Neural cell (in vitro differentiated cells): ENCODE results near the gene SLC4A4. TPM values are rescaled to one million over a fixed set of nuclear protein-coding genes. Genes with fewer than 3 reads are reported as not detected.

Experiments used
- H2AFZ ChIP-seq: fragments of 200-600, 300-800 bp; sonication (generic), shearing (Covaris generic); 2 replicates; pipeline ENCODE4 v1.6.0; 2014; ENCODE audit warnings: low read depth, mild to moderate bottlenecking, antibody characterized with exemption, low read length, moderate library complexity
- H3F3A ChIP-seq: fragments of 200-600 bp; shearing (Covaris generic); 2 replicates; pipeline ENCODE4 v1.6.1; 2016; ENCODE audit warnings: mild to moderate bottlenecking, moderate library complexity, mixed read lengths, antibody characterized with exemption, low read length; ENCODE audit not compliant: insufficient read depth, poor library complexity, severe bottlenecking
- H3K27ac ChIP-seq: fragments of 200-600, 300-800 bp; sonication (generic), shearing (Covaris generic); 2 replicates; pipeline ENCODE4 v1.5.1; 2014; ENCODE audit warnings: mild to moderate bottlenecking, low read length, moderate library complexity
- H3K27me3 ChIP-seq: fragments of 300-800, 200-600 bp; sonication (generic), shearing (Covaris generic); 2 replicates; pipeline ENCODE4 v1.6.0; 2014; ENCODE audit warnings: mild to moderate bottlenecking, low read depth, low read length, moderate library complexity; ENCODE audit not compliant: insufficient read depth
- H3K36me3 ChIP-seq: fragments of 300-800, 200-600 bp; sonication (generic), shearing (Covaris generic); 2 replicates; pipeline ENCODE4 v1.5.1; 2014; ENCODE audit warnings: mild to moderate bottlenecking, antibody characterized with exemption, low read length, moderate library complexity; ENCODE audit not compliant: insufficient read depth
- H3K4me2 ChIP-seq: fragments of 300-800, 200-600 bp; sonication (generic), shearing (Covaris generic); 2 replicates; pipeline ENCODE4 v1.6.0; 2014; ENCODE audit warnings: mild to moderate bottlenecking, low read length
- H3K4me3 ChIP-seq: fragments of 300-800, 200-600 bp; sonication (generic), shearing (Covaris generic); 2 replicates; pipeline ENCODE4 v1.5.1; 2014; ENCODE audit warnings: mild to moderate bottlenecking, low read length, moderate library complexity
- H3K79me2 ChIP-seq: fragments of 200-600 bp; shearing (Covaris generic); replicated peaks from 2 replicates; pipeline ENCODE4 v1.6.0; 2014; ENCODE audit warnings: mild to moderate bottlenecking, low read length, moderate library complexity; ENCODE audit not compliant: insufficient read depth
- H3K9ac ChIP-seq: fragments of 300-800, 200-600 bp; sonication (generic), shearing (Covaris generic); 2 replicates; pipeline ENCODE4 v1.6.1; 2016; ENCODE audit warnings: mild to moderate bottlenecking, low read length, mixed read lengths
- H3K9me2 ChIP-seq: fragments of 200-600 bp; shearing (Covaris generic); 2 replicates; pipeline ENCODE4 v1.6.1; 2016; ENCODE audit warnings: mild to moderate bottlenecking, low read length, mixed read lengths; ENCODE audit not compliant: insufficient read depth
- H3K9me3 ChIP-seq: fragments of 200-600, 300-800 bp; sonication (generic), shearing (Covaris generic); 2 replicates; pipeline ENCODE4 v1.6.1; 2016; ENCODE audit warnings: mild to moderate bottlenecking, mixed run types, low read length, moderate library complexity, mixed read lengths
- H4K20me1 ChIP-seq: fragments of 200-600 bp; shearing (Covaris generic); 2 replicates; pipeline ENCODE4 v1.6.1; 2016; ENCODE audit warnings: mild to moderate bottlenecking, mixed run types; ENCODE audit not compliant: insufficient read depth
- EP300 ChIP-seq: fragments of 450-650 bp; conservative IDR thresholded peaks from 2 replicates; pipeline ENCODE4 v1.6.1; 2014; ENCODE audit warnings: antibody characterized with exemption, mild to moderate bottlenecking, moderate library complexity; ENCODE audit not compliant: poor library complexity, severe bottlenecking
- EZH2 ChIP-seq: fragments of 200-600, 300-800 bp; shearing (Covaris generic), sonication (generic); IDR thresholded peaks from 2 replicates; pipeline ENCODE4 v1.6.1; 2014; ENCODE audit warnings: antibody characterized with exemption, low read length, borderline replicate concordance, mild to moderate bottlenecking; ENCODE audit not compliant: insufficient read depth, poor library complexity, severe bottlenecking
- MXI1 ChIP-seq: fragments of 450-650 bp; conservative IDR thresholded peaks from 2 replicates; pipeline ENCODE4 v1.6.1; 2014; ENCODE audit warnings: antibody characterized with exemption, mild to moderate bottlenecking; ENCODE audit not compliant: poor library complexity, severe bottlenecking
- POLR2AphosphoS5 ChIP-seq: IDR thresholded peaks from 2 replicates; pipeline ENCODE4 v1.6.1; 2012
- RAD21 ChIP-seq: fragments of 450-650 bp; conservative IDR thresholded peaks from 2 replicates; pipeline ENCODE4 v1.6.1; 2014; ENCODE audit warnings: antibody characterized with exemption, mild to moderate bottlenecking, moderate library complexity
- REST ChIP-seq: IDR thresholded peaks from 2 replicates; pipeline ENCODE4 v1.6.1; 2012; ENCODE audit warnings: borderline replicate concordance
- SMC3 ChIP-seq: fragments of 450-650 bp; conservative IDR thresholded peaks from 2 replicates; pipeline ENCODE4 v1.6.1; 2014; ENCODE audit warnings: antibody characterized with exemption, mild to moderate bottlenecking, moderate library complexity; ENCODE audit not compliant: poor library complexity
- TAF1 ChIP-seq: IDR thresholded peaks from 2 replicates; pipeline ENCODE4 v1.6.1; 2012; ENCODE audit warnings: low read depth
- polyA plus RNA-seq: library from polyadenylated mRNA; depleted of rRNA; stranded (reverse); fragments of >200 nt; gene quantifications from 2 replicates; pipeline ENCODE4 v1.2.3, GENCODE V29; 2014
- TF ChIP-seq, protein P1 (sequence below): fragments of 450-650 bp; IDR thresholded peaks from 2 replicates; pipeline ENCODE4 v1.5.1; 2014; ENCODE audit warnings: antibody characterized with exemption, mild to moderate bottlenecking, moderate library complexity; ENCODE audit not compliant: poor library complexity, severe bottlenecking

Gene SLC4A4
- polyA plus RNA-seq, 1 donor from 2014 or later = 9.2 TPM

DNA sequence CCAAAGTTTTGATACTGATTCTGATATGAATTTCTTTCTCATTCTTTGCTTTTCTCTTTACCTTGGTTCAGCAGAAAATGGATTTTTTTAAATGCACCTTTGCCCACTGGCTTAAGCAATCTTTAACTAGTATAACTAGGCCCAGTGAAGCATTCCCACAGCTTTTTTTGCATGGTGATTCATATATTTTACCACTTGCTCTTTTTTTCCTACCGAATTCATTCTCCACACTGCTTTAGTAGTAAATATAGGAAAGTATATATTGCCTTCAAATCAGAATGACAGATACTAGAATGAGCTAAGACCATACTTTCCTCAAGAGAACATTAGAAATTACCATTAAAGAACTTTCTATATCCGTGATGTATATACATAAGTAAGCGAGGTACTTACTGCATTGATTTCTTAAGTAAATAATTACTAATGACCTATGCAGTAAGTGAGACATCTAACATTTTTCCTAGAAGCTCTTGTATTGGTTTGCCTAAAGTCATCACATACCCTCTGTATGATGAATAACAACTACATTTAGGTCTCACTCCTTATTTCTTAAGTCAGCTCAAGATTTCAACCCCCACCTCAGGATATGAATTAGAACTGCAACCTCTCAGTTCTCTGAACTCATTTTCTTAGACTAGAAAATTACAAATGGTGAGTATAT, 44.2 kb downstream of the SLC4A4 start:
- Histone ChIP-seq H3K36me3 (no peaks in the 10 kb centered on the region), H3K9me3 (no peaks in the 10 kb centered on the region)

GRCh38 chr4:71383984-71384383, 45.2 kb downstream of the SLC4A4 start:
- H3K27me3 ChIP-seq = no peaks in the 10 kb centered on the region
- no peaks in the 10 kb centered on the region for H3F3A ChIP-seq
- no peaks in the 10 kb centered on the region for H3K9me2 ChIP-seq
- no peak overlapping the region for H3K27ac ChIP-seq
- TF ChIP-seq TAF1 = no peak
- no peak for TF ChIP-seq MXI1
- no peak for TF ChIP-seq REST
- TF ChIP-seq EP300 = no peak
- H3K4me3 ChIP-seq = no peak overlapping the region
- no peak overlapping the region for H3K9ac ChIP-seq
- H3K4me2 ChIP-seq = no peak overlapping the region
- H4K20me1 ChIP-seq = no peaks in the 10 kb centered on the region
- no peaks in the 10 kb centered on the region for H3K36me3 ChIP-seq
- H3K79me2 ChIP-seq = no peaks in the 10 kb centered on the region
- H2AFZ ChIP-seq = no peak overlapping the region
- no peaks in the 10 kb centered on the region for H3K9me3 ChIP-seq

More for the DNA sequence above, 44.2 kb downstream of the SLC4A4 start:
- no peaks in the 10 kb centered on the region for H3K79me2 ChIP-seq
- H3F3A ChIP-seq = no peaks in the 10 kb centered on the region
- H3K27ac ChIP-seq = no peak overlapping the region
- no peak overlapping the region for H3K4me2 ChIP-seq
- H3K27me3 ChIP-seq = no peaks in the 10 kb centered on the region
- no peaks in the 10 kb centered on the region for H3K9me2 ChIP-seq
- TF ChIP-seq MXI1 = no peak
- no peak overlapping the region for H3K4me3 ChIP-seq
- no peaks in the 10 kb centered on the region for H4K20me1 ChIP-seq
- H2AFZ ChIP-seq = no peak overlapping the region
- H3K9ac ChIP-seq = no peak overlapping the region

DNA sequence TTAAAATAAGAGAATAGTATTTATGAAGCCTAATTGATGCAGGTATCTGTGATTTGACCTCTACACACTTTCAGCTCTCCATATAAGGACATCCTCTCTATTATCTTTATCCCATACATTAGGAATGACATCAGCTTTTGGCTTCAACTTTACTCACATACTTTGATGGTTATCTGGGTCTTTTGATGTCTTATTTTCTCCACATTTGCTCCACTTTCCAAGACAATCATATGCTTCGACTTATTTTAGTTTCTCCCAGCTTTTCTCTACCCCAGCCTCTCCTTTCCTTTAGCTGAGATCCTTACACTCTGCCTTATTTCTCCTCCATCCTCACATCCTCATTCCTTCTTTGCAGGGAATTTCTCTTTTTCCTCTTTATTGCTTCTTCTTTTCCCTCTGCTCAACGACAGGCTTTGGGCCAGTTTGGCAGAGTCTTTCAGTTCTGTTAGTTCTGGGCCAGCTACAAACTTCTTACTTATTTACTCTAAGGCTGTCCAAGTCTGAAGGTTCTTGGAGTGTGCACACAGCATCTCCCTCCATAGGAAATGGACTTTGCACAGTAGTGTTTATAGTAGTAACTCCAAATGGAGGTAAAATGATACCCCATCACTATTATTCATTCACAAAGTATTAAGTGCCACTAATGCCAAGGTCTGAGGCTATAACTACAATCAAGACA, 50.5 kb downstream of the SLC4A4 start:
- TF ChIP-seq REST = no peak
- TF ChIP-seq EZH2 = no peak
- TF ChIP-seq, protein P1, sequence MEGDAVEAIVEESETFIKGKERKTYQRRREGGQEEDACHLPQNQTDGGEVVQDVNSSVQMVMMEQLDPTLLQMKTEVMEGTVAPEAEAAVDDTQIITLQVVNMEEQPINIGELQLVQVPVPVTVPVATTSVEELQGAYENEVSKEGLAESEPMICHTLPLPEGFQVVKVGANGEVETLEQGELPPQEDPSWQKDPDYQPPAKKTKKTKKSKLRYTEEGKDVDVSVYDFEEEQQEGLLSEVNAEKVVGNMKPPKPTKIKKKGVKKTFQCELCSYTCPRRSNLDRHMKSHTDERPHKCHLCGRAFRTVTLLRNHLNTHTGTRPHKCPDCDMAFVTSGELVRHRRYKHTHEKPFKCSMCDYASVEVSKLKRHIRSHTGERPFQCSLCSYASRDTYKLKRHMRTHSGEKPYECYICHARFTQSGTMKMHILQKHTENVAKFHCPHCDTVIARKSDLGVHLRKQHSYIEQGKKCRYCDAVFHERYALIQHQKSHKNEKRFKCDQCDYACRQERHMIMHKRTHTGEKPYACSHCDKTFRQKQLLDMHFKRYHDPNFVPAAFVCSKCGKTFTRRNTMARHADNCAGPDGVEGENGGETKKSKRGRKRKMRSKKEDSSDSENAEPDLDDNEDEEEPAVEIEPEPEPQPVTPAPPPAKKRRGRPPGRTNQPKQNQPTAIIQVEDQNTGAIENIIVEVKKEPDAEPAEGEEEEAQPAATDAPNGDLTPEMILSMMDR = no peak
- no peak for TF ChIP-seq TAF1
- TF ChIP-seq EP300 = no peak
- no peak for TF ChIP-seq RAD21
- TF ChIP-seq POLR2AphosphoS5 = no peak
- TF ChIP-seq MXI1 = no peak
- TF ChIP-seq SMC3 = no peak
- Histone ChIP-seq H3K9ac (no peak overlapping the region), H3K79me2 (no peaks in the 10 kb centered on the region), H3K9me3 (no peaks in the 10 kb centered on the region), H3K4me2 (no peak overlapping the region), H3K4me3 (no peak overlapping the region), H4K20me1 (no peaks in the 10 kb centered on the region), H2AFZ (no peak overlapping the region), H3K36me3 (no peaks in the 10 kb centered on the region), H3K9me2 (no peaks in the 10 kb centered on the region), H3K27ac (no peak overlapping the region), H3F3A (no peaks in the 10 kb centered on the region), H3K27me3 (no peaks in the 10 kb centered on the region)
